Measurements from ENCODE around the gene OPCML.

The OPCML gene

DNA sequence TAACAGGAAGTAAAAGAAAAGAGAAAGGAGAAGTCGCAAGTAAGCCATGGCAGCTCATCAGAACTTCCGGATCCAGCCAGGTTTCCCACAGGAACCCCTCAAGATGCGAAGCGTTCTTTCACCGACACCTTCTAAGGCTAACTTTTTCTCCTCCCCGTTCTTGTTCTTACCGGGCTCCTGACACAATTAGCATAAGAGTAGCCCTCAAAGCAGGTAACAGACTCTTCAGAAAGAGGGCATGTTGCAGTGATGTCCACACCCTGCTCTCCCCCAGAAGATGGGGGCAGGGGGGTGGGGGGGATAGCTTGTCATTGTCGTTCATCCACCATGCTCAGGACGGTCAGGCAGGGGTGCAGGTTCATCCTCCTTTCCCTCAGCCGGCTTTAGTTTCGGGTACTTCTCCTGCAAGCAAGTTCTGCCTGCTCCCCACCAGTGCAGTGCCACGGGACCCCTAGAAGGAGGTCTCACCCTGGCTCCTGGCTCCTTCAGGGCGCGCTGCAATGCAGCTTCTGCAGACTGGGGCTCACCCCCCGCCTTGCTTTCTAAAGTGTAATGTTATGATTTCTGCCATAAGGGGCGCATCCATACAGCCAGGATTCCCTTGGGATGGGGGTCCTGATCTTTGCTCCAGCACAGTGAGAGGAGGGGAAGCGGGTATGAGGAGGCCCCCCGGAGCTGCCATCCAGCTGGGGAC is 2.3 kb downstream of the OPCML start:
- H3K9me3 ChIP-seq (ENCODE audit: low read length), result no peaks in the 10 kb centered on the region
- H3K36me3 ChIP-seq (ENCODE audit: insufficient read depth, low read length), result no peaks in the 10 kb centered on the region
- H3K27me3 ChIP-seq (ENCODE audit: insufficient read depth, low read length), result no peaks in the 10 kb centered on the region
- no peak overlapping the region for H2AFZ ChIP-seq (ENCODE audit: low read depth, low read length)
- peaks cover 11% of the 10 kb centered on the region for H3K4me1 ChIP-seq (ENCODE audit: insufficient read depth, low read length)
- H3K4me3 ChIP-seq (ENCODE audit: low read length), result no peak overlapping the region

DNA sequence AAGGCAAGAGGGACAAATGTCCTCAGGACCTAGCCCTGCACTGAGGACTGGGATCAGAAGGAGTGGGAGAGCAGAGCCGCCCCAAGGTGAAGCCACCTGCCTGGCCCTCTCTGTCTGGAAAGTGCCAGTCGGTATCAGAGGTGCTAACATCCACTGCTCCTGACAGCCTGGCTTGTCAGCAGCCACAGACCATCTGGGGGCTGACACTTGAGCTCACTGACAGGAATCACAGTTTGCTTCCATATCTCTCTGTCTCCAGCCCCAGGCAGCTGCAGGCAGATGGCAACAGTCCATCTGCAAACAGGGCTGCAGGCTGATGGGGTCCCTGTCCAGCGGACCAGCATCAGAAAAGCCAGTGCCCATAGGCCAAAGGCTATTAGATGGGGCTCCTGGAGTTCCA is 5.5 kb downstream of the OPCML start:
- Histone ChIP-seq H3K27me3 (ENCODE audit: insufficient read depth, low read length) (no peaks in the 10 kb centered on the region), H3K36me3 (ENCODE audit: insufficient read depth, low read length) (no peaks in the 10 kb centered on the region), H3K9me3 (ENCODE audit: low read length) (no peaks in the 10 kb centered on the region), H3K4me1 (ENCODE audit: insufficient read depth, low read length) (peaks cover 7% of the 10 kb centered on the region), H3K4me3 (ENCODE audit: low read length) (no peak overlapping the region), H2AFZ (ENCODE audit: low read depth, low read length) (no peak overlapping the region)

DNA sequence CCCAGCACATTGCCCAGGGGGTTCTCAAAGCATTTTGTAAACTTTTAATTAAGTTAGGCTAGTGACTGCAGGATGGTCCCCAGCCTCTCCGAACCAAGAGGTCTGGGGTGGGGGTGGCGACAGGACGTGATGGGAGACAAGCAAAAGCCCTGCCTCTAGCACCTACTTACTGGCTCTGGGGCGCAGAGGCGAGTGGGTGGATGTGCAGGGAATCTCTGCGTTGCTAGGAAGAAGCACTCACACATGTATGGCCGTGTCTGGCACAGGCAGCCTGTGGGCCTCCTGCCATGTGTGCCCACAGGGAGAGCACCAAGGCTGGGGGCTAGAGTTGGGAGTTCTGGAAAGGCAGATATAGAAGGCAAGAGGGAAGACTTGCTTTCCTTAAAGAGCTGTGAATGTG is 6.3 kb downstream of the OPCML start:
- no peak overlapping the region for H2AFZ ChIP-seq (ENCODE audit: low read depth, low read length)
- H3K4me1 ChIP-seq (ENCODE audit: insufficient read depth, low read length), result no peaks in the 10 kb centered on the region
- H3K36me3 ChIP-seq (ENCODE audit: insufficient read depth, low read length), result no peaks in the 10 kb centered on the region
- no peaks in the 10 kb centered on the region for H3K27me3 ChIP-seq (ENCODE audit: insufficient read depth, low read length)
- H3K4me3 ChIP-seq (ENCODE audit: low read length), result no peak overlapping the region
- H3K9me3 ChIP-seq (ENCODE audit: low read length), result no peaks in the 10 kb centered on the region

DNA sequence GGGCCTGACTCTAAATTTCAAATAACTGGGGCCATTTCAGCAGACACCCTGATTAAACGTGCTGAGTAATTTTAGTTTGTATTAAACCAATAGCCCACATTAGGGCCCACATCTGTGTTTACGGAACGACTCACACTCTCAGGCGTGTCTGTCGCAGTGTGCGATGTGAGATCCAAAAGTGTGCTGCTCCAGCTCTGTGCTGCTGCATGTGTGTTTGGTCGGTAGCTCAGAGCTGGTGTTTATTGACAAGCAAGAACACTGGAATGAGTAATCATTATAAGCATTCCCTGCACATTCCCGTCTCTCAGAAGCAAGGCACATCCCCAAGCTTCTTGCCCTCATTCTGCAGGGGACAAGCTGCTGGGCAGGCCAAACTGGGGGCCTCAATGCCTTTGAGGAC is 7.8 kb downstream of the OPCML start:
- Histone ChIP-seq H3K27me3 (ENCODE audit: insufficient read depth, low read length) (no peaks in the 10 kb centered on the region), H3K4me3 (ENCODE audit: low read length) (no peak overlapping the region), H2AFZ (ENCODE audit: low read depth, low read length) (no peak overlapping the region), H3K4me1 (ENCODE audit: insufficient read depth, low read length) (no peaks in the 10 kb centered on the region), H3K36me3 (ENCODE audit: insufficient read depth, low read length) (no peaks in the 10 kb centered on the region), H3K9me3 (ENCODE audit: low read length) (no peaks in the 10 kb centered on the region)

DNA sequence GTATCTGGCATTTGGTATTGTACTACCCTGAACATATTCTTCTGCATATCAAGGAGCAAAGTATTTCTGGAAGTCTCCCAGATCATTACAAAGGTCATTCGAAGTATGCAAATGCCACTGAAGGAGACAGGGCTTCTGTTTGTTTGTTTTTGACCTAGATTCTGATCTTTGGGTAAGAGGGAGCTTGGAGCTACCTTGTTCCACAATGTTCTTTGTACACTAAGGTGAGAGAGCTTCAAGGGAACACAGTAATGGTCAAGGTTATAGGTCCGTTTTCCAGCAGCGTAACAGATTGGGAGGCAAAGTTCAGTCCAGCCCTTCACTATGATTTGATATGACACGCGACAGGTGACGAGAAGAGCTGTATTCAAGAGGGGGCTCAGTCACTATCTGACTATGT is 10.0 kb downstream of the OPCML start:
- no peaks in the 10 kb centered on the region for H3K9me3 ChIP-seq (ENCODE audit: low read length)
- H2AFZ ChIP-seq (ENCODE audit: low read depth, low read length), result no peak overlapping the region
- no peak overlapping the region for H3K4me3 ChIP-seq (ENCODE audit: low read length)
- no peaks in the 10 kb centered on the region for H3K4me1 ChIP-seq (ENCODE audit: insufficient read depth, low read length)
- no peaks in the 10 kb centered on the region for H3K36me3 ChIP-seq (ENCODE audit: insufficient read depth, low read length)
- H3K27me3 ChIP-seq (ENCODE audit: insufficient read depth, low read length), result no peaks in the 10 kb centered on the region

DNA sequence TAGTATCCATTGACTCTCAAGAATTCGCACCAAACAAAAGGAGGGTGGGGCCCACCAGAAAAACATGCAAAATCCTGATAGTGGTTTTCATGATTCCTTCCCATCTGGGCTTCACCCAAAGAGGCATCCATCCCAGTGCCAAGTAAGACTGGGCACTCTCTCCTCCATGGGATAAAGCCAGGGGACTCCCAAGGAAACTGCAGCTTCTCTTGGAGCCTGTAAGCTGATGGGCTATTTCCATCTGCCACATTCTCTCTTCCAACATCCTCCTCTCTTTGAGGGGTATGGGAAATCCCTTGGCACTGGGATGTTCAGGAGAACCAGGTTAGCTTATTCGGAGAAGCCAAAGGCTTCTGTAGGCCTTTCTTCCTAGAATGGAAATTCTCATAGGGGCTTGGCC is 10.8 kb downstream of the OPCML start:
- Histone ChIP-seq H3K9me3 (ENCODE audit: low read length) (no peaks in the 10 kb centered on the region), H3K4me3 (ENCODE audit: low read length) (no peak overlapping the region), H2AFZ (ENCODE audit: low read depth, low read length) (no peak overlapping the region), H3K4me1 (ENCODE audit: insufficient read depth, low read length) (no peaks in the 10 kb centered on the region), H3K36me3 (ENCODE audit: insufficient read depth, low read length) (no peaks in the 10 kb centered on the region), H3K27me3 (ENCODE audit: insufficient read depth, low read length) (no peaks in the 10 kb centered on the region)

DNA sequence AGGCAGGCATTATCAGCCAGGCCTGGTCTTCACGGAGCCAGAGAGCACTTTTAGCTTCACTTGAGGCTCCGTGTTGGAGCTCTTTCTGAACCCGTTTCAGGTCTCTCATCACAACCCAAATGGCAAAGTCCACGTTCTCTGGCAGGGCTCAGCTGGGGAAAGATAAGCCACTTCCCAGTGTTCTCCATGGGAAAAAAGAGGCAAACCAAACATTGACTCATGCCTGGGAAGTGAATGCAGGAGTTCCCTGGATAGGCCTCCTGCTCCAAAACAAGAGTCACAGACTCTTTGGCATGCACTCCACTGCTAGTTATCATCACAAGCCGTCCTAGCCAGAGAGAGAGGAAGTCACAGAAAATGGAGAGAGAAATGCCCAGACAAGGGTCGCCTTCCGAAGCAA is 11.6 kb downstream of the OPCML start:
- no peaks in the 10 kb centered on the region for H3K9me3 ChIP-seq (ENCODE audit: low read length)
- no peaks in the 10 kb centered on the region for H3K27me3 ChIP-seq (ENCODE audit: insufficient read depth, low read length)
- H3K4me3 ChIP-seq (ENCODE audit: low read length), result no peak overlapping the region
- H2AFZ ChIP-seq (ENCODE audit: low read depth, low read length), result no peak overlapping the region
- no peaks in the 10 kb centered on the region for H3K36me3 ChIP-seq (ENCODE audit: insufficient read depth, low read length)
- no peaks in the 10 kb centered on the region for H3K4me1 ChIP-seq (ENCODE audit: insufficient read depth, low read length)

DNA sequence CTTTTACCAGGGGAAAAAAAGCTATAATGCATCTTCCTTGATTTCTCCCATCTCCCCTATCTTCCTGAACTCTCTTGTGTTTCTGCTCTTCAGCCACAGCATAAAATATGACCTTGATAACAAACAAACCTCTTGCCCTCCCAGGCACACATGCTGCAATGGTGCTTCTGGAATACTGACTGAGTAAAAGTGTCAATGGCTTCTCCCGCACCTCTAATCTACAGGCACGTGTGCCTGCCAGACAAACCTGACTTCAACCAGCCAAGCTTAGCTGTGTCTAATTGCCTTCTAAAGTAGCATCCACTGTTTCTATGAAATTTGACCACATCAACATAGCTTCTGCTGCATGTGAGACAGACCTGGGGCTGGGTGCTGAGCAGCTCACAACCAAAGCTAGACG is 12.7 kb downstream of the OPCML start:
- H3K27me3 ChIP-seq (ENCODE audit: insufficient read depth, low read length), result no peaks in the 10 kb centered on the region
- H3K4me3 ChIP-seq (ENCODE audit: low read length), result no peak overlapping the region
- no peak overlapping the region for H2AFZ ChIP-seq (ENCODE audit: low read depth, low read length)
- H3K36me3 ChIP-seq (ENCODE audit: insufficient read depth, low read length), result no peaks in the 10 kb centered on the region
- H3K4me1 ChIP-seq (ENCODE audit: insufficient read depth, low read length), result peaks cover 10% of the 10 kb centered on the region
- no peaks in the 10 kb centered on the region for H3K9me3 ChIP-seq (ENCODE audit: low read length)

DNA sequence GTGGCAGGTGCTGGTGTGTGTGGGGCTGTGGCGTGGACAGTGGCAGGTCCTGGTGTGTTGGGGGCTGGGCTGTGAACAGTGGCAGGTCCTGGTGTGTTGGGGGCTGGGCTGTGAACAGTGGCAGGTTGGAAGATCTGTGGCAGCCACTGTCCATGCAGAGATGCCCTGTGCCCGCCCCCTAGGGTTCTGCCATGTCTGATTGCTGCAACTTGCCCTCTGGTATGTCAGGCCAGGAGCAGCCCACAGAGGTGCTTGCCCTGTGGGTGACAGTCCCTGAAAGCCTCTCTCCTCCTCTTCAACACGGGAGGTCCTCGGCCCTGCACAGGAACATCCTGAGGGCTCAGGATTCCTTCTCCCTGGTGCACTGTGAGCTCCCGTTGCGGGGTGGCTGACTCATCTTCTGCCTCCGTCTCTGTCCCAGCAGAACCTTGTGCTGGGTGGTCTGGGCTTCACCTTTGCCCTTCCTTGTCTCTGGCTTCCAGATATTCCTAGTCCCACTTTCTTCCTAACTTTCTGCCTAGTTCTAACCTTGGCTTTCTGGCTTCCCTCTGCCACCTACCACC is 13.5 kb downstream of the OPCML start:
- no peak overlapping the region for H3K4me3 ChIP-seq (ENCODE audit: low read length)
- H3K27me3 ChIP-seq (ENCODE audit: insufficient read depth, low read length), result no peaks in the 10 kb centered on the region

DNA sequence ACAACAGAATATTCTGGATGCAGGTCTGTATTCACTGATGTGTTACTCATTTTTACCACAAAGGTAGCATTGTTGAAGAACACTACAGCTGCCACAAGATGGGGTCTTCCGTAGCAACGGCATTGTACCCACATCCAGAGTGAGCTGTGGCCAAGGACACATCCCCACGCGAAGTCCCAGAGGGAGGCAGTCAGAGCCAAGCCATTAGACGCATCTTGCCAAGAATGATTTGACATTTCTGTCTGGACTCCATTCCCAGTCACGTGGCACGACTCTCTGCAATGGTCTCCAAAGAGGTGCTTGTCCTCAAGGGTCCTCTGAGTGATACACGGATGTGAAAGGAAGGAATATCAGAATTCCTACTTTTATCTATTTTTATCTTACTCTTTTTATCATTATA is 15.5 kb downstream of the OPCML start:
- Histone ChIP-seq H2AFZ (ENCODE audit: low read depth, low read length) (no peak overlapping the region), H3K4me3 (ENCODE audit: low read length) (no peak overlapping the region), H3K9me3 (ENCODE audit: low read length) (no peaks in the 10 kb centered on the region), H3K27me3 (ENCODE audit: insufficient read depth, low read length) (no peaks in the 10 kb centered on the region), H3K4me1 (ENCODE audit: insufficient read depth, low read length) (peaks cover 11% of the 10 kb centered on the region), H3K36me3 (ENCODE audit: insufficient read depth, low read length) (no peaks in the 10 kb centered on the region)

More for the DNA sequence above, 13.5 kb downstream of the OPCML start:
- Histone ChIP-seq H3K36me3 (ENCODE audit: insufficient read depth, low read length) (no peaks in the 10 kb centered on the region), H2AFZ (ENCODE audit: low read depth, low read length) (no peak overlapping the region), H3K4me1 (ENCODE audit: insufficient read depth, low read length) (peaks cover 11% of the 10 kb centered on the region), H3K9me3 (ENCODE audit: low read length) (no peaks in the 10 kb centered on the region)

DNA sequence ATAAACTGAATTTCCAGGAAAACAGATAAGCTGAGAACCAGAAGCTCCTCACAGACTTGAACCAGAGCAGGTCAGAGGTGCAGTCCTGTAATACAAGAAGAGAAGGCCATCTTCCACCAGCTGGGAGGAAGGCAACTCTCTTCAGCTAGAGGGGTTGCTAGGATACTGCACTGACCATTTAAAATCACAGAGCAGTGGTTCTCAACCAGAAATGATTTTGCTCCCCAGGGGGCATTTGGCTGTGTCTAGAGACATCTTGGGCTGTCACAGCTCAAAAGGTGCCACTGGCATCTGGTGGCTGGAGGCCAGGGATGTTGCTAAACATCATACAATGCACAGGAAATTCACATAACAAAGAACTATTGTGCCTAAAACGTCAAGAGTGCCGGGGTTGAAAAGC is 17.2 kb downstream of the OPCML start:
- Histone ChIP-seq H3K36me3 (ENCODE audit: insufficient read depth, low read length) (no peaks in the 10 kb centered on the region), H3K9me3 (ENCODE audit: low read length) (no peaks in the 10 kb centered on the region), H3K27me3 (ENCODE audit: insufficient read depth, low read length) (no peaks in the 10 kb centered on the region), H2AFZ (ENCODE audit: low read depth, low read length) (no peak overlapping the region), H3K4me1 (ENCODE audit: insufficient read depth, low read length) (peaks cover 21% of the 10 kb centered on the region), H3K4me3 (ENCODE audit: low read length) (no peak overlapping the region)

DNA sequence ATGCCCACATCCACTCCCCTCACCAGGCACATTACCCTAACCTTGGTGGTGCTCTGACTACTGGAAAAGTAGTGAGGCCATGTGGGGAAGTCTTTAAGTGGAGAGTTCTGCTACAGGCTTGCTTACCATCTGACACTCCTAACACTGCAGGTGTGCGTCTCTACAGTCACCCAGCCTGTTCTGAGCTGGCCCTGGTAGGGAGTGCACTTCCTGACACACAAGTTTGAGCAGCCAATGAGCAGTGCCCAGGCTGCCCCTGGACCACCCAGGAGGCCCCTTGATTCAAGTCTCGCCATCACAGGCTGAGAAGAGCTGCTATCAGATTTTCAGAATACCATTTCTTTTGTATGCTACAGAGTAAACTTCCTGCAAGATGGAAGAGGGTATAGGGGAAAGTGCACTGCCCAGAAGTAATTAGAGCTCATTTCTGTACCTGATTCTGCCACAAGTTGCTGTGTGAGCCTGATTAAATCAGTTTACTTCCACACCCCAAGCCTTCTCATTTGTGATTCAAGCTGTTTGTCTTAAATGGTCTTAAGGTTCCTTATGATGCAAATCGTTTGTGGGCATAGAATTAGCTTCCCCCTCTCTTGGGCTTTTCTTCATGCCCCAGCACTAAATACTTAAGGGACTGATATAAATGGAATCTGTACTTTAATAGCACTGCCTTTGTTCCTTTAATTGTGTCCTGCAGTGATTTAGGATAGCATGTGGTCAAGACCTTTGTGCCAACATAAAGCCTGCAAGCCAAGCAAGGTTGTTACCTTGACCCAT is 22.2 kb downstream of the OPCML start:
- no peaks in the 10 kb centered on the region for H3K9me3 ChIP-seq (ENCODE audit: low read length)
- H3K36me3 ChIP-seq (ENCODE audit: insufficient read depth, low read length), result no peaks in the 10 kb centered on the region
- no peak overlapping the region for H3K4me3 ChIP-seq (ENCODE audit: low read length)
- no peak overlapping the region for H2AFZ ChIP-seq (ENCODE audit: low read depth, low read length)
- H3K27me3 ChIP-seq (ENCODE audit: insufficient read depth, low read length), result no peaks in the 10 kb centered on the region
- peaks cover 20% of the 10 kb centered on the region for H3K4me1 ChIP-seq (ENCODE audit: insufficient read depth, low read length)

DNA sequence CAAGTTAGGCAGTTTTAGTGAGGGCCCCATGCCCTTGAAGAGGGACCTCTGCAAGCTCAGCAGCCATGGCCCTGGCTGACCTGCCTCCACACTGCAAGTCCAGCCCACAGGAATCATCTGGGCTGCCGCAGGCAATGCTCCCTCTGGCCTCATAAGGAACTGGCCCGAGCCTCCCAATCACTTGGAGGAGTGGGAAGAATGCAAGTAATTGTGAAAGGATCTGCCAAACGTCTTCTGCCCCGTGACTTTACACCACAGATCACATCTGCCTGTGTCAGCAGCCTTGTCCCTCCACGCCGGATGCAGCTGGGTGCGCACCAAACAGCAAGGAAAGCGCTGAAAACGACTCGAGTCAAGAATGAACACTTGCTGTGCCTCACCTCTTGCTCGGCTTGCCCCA is 23.8 kb downstream of the OPCML start:
- no peaks in the 10 kb centered on the region for H3K36me3 ChIP-seq (ENCODE audit: insufficient read depth, low read length)
- peaks cover 13% of the 10 kb centered on the region for H3K4me1 ChIP-seq (ENCODE audit: insufficient read depth, low read length)
- H3K9me3 ChIP-seq (ENCODE audit: low read length), result no peaks in the 10 kb centered on the region
- no peak overlapping the region for H3K4me3 ChIP-seq (ENCODE audit: low read length)
- no peak overlapping the region for H2AFZ ChIP-seq (ENCODE audit: low read depth, low read length)
- H3K27me3 ChIP-seq (ENCODE audit: insufficient read depth, low read length), result no peaks in the 10 kb centered on the region

Measured in neuron (in vitro differentiated cells).